Fibroblast of skin of right quadriceps (primary cell): ENCODE data around the gene TCTN2.

Experiments
- DNase-seq: peaks from one replicate; pipeline ENCODE4 v3.0.0-alpha.2; 2013

The TCTN2 gene

GRCh38 chr12:123670882-123671728 is at the start of gene TCTN2:
Gene TCTN2 (plus strand): TSS chr12:123671113. CDS start chr12:123671241, 128 bp downstream.
- DNase-seq, result peak; percentile 89

- no peak for DNase-seq
Observed at GRCh38 chr12:123621619-123622530, 49.0 kb upstream of the TCTN2 start.

GRCh38 chr12:123633379-123634141 is 37.4 kb upstream of the TCTN2 start, which contains the start of the genes EIF2B1 and GTF2H3:
Gene EIF2B1 (minus strand): TSS chr12:123633686. CDS start chr12:123633557, 129 bp downstream.
Gene GTF2H3 (plus strand): TSS chr12:123633829. CDS start chr12:123633860, 31 bp downstream.
- DNase-seq, result peak; percentile 96

GRCh38 chr12:123634142-123634561 is 36.8 kb upstream of the TCTN2 start:
- DNase-seq, result no peak

GRCh38 chr12:123643911-123644310 is 27.0 kb upstream of the TCTN2 start:
- no peak for DNase-seq

GRCh38 chr12:123645380-123645779 is 25.5 kb upstream of the TCTN2 start:
- DNase-seq, result no peak

GRCh38 chr12:123645878-123646277 is 25.0 kb upstream of the TCTN2 start:
- DNase-seq, result no peak

GRCh38 chr12:123648401-123648800 is 22.5 kb upstream of the TCTN2 start:
- no peak for DNase-seq

GRCh38 chr12:123654129-123654701 is 16.7 kb upstream of the TCTN2 start:
- DNase-seq, result no peak

- no peak for DNase-seq
Observed at GRCh38 chr12:123655420-123655819, 15.5 kb upstream of the TCTN2 start.

GRCh38 chr12:123656392-123656791 is 14.5 kb upstream of the TCTN2 start:
- no peak for DNase-seq

- DNase-seq, result no peak
Observed at GRCh38 chr12:123657211-123657610, 13.7 kb upstream of the TCTN2 start.

- DNase-seq, result peak; percentile 91
Observed at GRCh38 chr12:123659996-123660727, 10.8 kb upstream of the TCTN2 start.

- no peak for DNase-seq
Observed at GRCh38 chr12:123667771-123668170, 3.1 kb upstream of the TCTN2 start.

- DNase-seq, result peak; percentile 11
Observed at GRCh38 chr12:123671876-123672275, 963 bp downstream of the TCTN2 start.

- DNase-seq, result no peak
Observed at GRCh38 chr12:123675436-123675835, 4.5 kb downstream of the TCTN2 start.

GRCh38 chr12:123676616-123677320 is 5.9 kb downstream of the TCTN2 start:
- DNase-seq, result no peak

GRCh38 chr12:123678981-123679380 is 8.1 kb downstream of the TCTN2 start:
- no peak for DNase-seq

GRCh38 chr12:123681605-123682004 is 10.7 kb downstream of the TCTN2 start:
- DNase-seq, result no peak

- no peak for DNase-seq
Observed at GRCh38 chr12:123683964-123684363, 13.1 kb downstream of the TCTN2 start.

GRCh38 chr12:123686636-123687190 is 15.8 kb downstream of the TCTN2 start:
- no peak for DNase-seq
